Measurements from ENCODE around the gene GALK1. TPM values are rescaled to one million over a fixed set of nuclear protein-coding genes. Genes with fewer than 3 reads are reported as not detected.

Gene GALK1
- total RNA-seq, 1 experiment from 2014 or later = 36.7 TPM

GRCh38 chr17:75808549-75808904 lies 43.5 kb upstream of the GALK1 start:
- Mint-ChIP-seq H3K9me3 (no peaks in the 10 kb centered on the region), H3K36me3 (ENCODE audit: insufficient read depth in 1 of 3, low read depth in 3 of 3) (peaks cover 4 to 33% (median 26%) of the 10 kb centered on the region in 3 experiments; a peak in 6 of 7 replicates), H3K27me3 (ENCODE audit: low read depth) (no peaks in the 10 kb centered on the region), H3K4me1 (no peaks in the 10 kb centered on the region), H3K4me3 (no peak overlapping the region), H3K27ac (peak overlapping the region; percentile 8 to 78 (median 28); a peak in 4 of 7 replicates)
- no peak overlapping the region for H3K4ac ChIP-seq (ENCODE audit: low read depth, low read length)
- H2BK15ac ChIP-seq (ENCODE audit: low read depth, low read length) = no peak overlapping the region
- no peak overlapping the region for H3K14ac ChIP-seq (ENCODE audit: insufficient read depth, low read length)
- H3K4me1 ChIP-seq (ENCODE audit: insufficient read depth, low read length) = no peaks in the 10 kb centered on the region
- no peak overlapping the region for H3T11ph ChIP-seq (ENCODE audit: low read length)
- H3K79me1 ChIP-seq (ENCODE audit: insufficient read depth, low read depth, low read length, poor library complexity, severe bottlenecking) = no peaks in the 10 kb centered on the region
- H4K91ac ChIP-seq (ENCODE audit: insufficient read length, low read depth, low read length) = no peak overlapping the region
- H3K79me2 ChIP-seq (ENCODE audit: insufficient read depth, low read length) = peaks cover 3% of the 10 kb centered on the region; the same call in 1 of the 2 replicates
- TF ChIP-seq CTCF (conservative IDR thresholded peaks at IDR 0.05) = no peak
- H3K27ac ChIP-seq (ENCODE audit: insufficient read length, low read depth, low read length) = no peak overlapping the region
- H3K27me3 ChIP-seq (ENCODE audit: insufficient read depth, low read length) = no peaks in the 10 kb centered on the region
- no peak overlapping the region for H3K18ac ChIP-seq (ENCODE audit: insufficient read length, low read depth, low read length)
- no peak overlapping the region for H2BK20ac ChIP-seq (ENCODE audit: low read depth, low read length, poor library complexity, severe bottlenecking)
- no peak for DNase-seq
- H2AK5ac ChIP-seq (ENCODE audit: insufficient read length, low read length) = no peak overlapping the region
- no peak overlapping the region for H4K5ac ChIP-seq (ENCODE audit: insufficient read length, low read depth, low read length)
- H3K9ac ChIP-seq (ENCODE audit: extremely low read depth, insufficient read length, low read length) = no peak overlapping the region
- no peak overlapping the region for H2BK5ac ChIP-seq (ENCODE audit: insufficient read length, low read length)
- H2BK120ac ChIP-seq (ENCODE audit: low read depth, low read length, poor library complexity, severe bottlenecking) = no peak overlapping the region
- H3K9me3 ChIP-seq (ENCODE audit: control insufficient read depth, low read depth, low read length) = no peaks in the 10 kb centered on the region
- no peak overlapping the region for H3K56ac ChIP-seq (ENCODE audit: insufficient read length, low read depth, low read length)
- no peak overlapping the region for H2AFZ ChIP-seq (ENCODE audit: low read length)
- no peak overlapping the region for H4K8ac ChIP-seq (replicated peaks; ENCODE audit: insufficient read length, low read depth, low read length)
- no peak overlapping the region for H3K4me2 ChIP-seq (ENCODE audit: insufficient read depth, insufficient read length, low read length)
- no peak overlapping the region for H3K23ac ChIP-seq (ENCODE audit: insufficient read length, low read depth, low read length)
- H3K23me2 ChIP-seq (ENCODE audit: insufficient read length, low read depth, low read length, poor library complexity, severe bottlenecking) = no peaks in the 10 kb centered on the region
- H2BK12ac ChIP-seq (ENCODE audit: insufficient read length, low read depth, low read length) = no peak overlapping the region
- no CpG with 5 or more reads among the region's 4 CpGs for WGBS (ENCODE audit: extremely low coverage, insufficient read length, low lambda C conversion rate)
- H4K20me1 ChIP-seq (ENCODE audit: control insufficient read depth, insufficient read depth, insufficient read length) = no peaks in the 10 kb centered on the region
